Endothelial cell of umbilical vein (primary cell): ENCODE data around the gene SMPX. TPM values are rescaled to one million over a fixed set of nuclear protein-coding genes. Genes with fewer than 3 reads are reported as not detected.

Source experiments
- BruUV-seq: library from RNA; stranded (reverse); fragments of 400-500 nt; replicated peaks from 2 replicates; lab custom pipeline; 2021; lab: Mats Ljungman, UMichigan
- CTCF ChIA-PET: fragments of 300-600, 350-600 bp; sonication (Branson Sonifier 250); formaldehyde crosslinking; loops from one replicate; lab custom pipeline; 2021; ENCODE audit warnings: antibody characterized with exemption, inconsistent platforms; lab: Charles Lee
- POLR2A ChIA-PET: fragments of 300-600, 350-600 bp; sonication (Branson Sonifier 250); formaldehyde crosslinking; loops from one replicate; lab custom pipeline; 2021; ENCODE audit warnings: antibody characterized with exemption, inconsistent platforms; lab: Charles Lee
- DNase-seq: peaks from one replicate; pipeline ENCODE4 v3.0.0-alpha.2; 2011; ENCODE audit warnings: low read depth, low spot score
- FAIRE-seq: peaks from 2 replicates; lab custom pipeline; 2011; peaks lifted over from hg19 to GRCh38; lab: Jason Lieb, UNC
- H2AFZ ChIP-seq: 2 replicates; pipeline ENCODE4 v1.6.0; 2012; ENCODE audit warnings: low read depth, low read length, control low read depth, inconsistent platforms
- H3K27ac ChIP-seq: 2 replicates; pipeline ENCODE4 v1.5.1; 2011; ENCODE audit warnings: low read depth, mild to moderate bottlenecking, control low read depth, low read length, moderate library complexity; ENCODE audit not compliant: insufficient read depth
- H3K27me3 ChIP-seq, 2 experiments: 2 replicates each; pipeline versions ENCODE4 v1.6.0 to v1.6.1; 2011; ENCODE audit warnings: low read length in 2 of 2, mixed read lengths in 1 of 2; ENCODE audit not compliant: control insufficient read depth in 2 of 2, insufficient read depth in 2 of 2
- H3K36me3 ChIP-seq, 2 experiments: 2 replicates in 1 of 2; 3 replicates in 1 of 2; pipeline ENCODE4 v1.5.1; 2011; ENCODE audit warnings: low read length in 2 of 2, mild to moderate bottlenecking in 1 of 2, moderate library complexity in 1 of 2; ENCODE audit not compliant: control insufficient read depth in 2 of 2, insufficient read depth in 2 of 2; ENCODE audit errors: extremely low read depth in 1 of 2
- H3K4me1 ChIP-seq: 3 replicates; pipeline ENCODE4 v1.5.1; 2011; ENCODE audit warnings: mild to moderate bottlenecking, low read length; ENCODE audit not compliant: control insufficient read depth, insufficient read depth; ENCODE audit errors: extremely low read depth
- H3K4me2 ChIP-seq: 2 replicates; pipeline ENCODE4 v1.6.1; 2011; ENCODE audit warnings: low read length, control low read depth, mixed read lengths; ENCODE audit not compliant: insufficient read depth
- H3K4me3 ChIP-seq, 3 experiments: fragments of 200-600 bp in 1 of 3; sonication (generic), shearing (Covaris generic) in 1 of 3; replicated peaks in 1 of 3; 2 replicates each; pipeline ENCODE4 v1.5.1; 2011 to 2016; ENCODE audit warnings: control low read depth in 3 of 3, low read length in 3 of 3, mild to moderate bottlenecking in 2 of 3, inconsistent platforms in 1 of 3, low read depth in 1 of 3, moderate library complexity in 1 of 3; ENCODE audit not compliant: insufficient read depth in 1 of 3
- H3K79me2 ChIP-seq: 2 replicates; pipeline ENCODE4 v1.6.0; 2012; ENCODE audit warnings: low read length, inconsistent platforms; ENCODE audit not compliant: control insufficient read depth, insufficient read depth
- H3K9ac ChIP-seq: replicated peaks from 2 replicates; pipeline ENCODE3; 2011; ENCODE audit warnings: low read length, control low read depth; ENCODE audit not compliant: insufficient read depth; ENCODE audit errors: extremely low read depth
- H3K9me1 ChIP-seq: replicated peaks from 3 replicates; pipeline ENCODE4 v1.6.0; 2011; ENCODE audit warnings: mild to moderate bottlenecking, low read length; ENCODE audit not compliant: control insufficient read depth, insufficient read depth; ENCODE audit errors: extremely low read depth
- H3K9me3 ChIP-seq: replicated peaks from 2 replicates; pipeline ENCODE4 v1.5.1; 2012; ENCODE audit warnings: low read length, inconsistent platforms; ENCODE audit not compliant: control insufficient read depth, insufficient read depth
- H4K20me1 ChIP-seq: replicated peaks from 2 replicates; pipeline ENCODE3; 2011; ENCODE audit warnings: mild to moderate bottlenecking, low read length; ENCODE audit not compliant: control insufficient read depth, insufficient read depth; ENCODE audit errors: extremely low read depth
- CTCF ChIP-seq, 2 donors: IDR thresholded peaks; 1 replicate in 1 of 2; 2 replicates in 1 of 2; pipeline ENCODE4 v1.5.1; 2011; ENCODE audit warnings: low read length in 2 of 2, mild to moderate bottlenecking in 2 of 2, moderate library complexity in 2 of 2, control low read depth in 1 of 2, inconsistent platforms in 1 of 2, low read depth in 1 of 2; ENCODE audit not compliant: insufficient read depth in 1 of 2; ENCODE audit errors: extremely low read depth in 1 of 2
- EZH2 ChIP-seq: IDR thresholded peaks from 2 replicates; pipeline ENCODE4 v1.6.1; 2012; ENCODE audit warnings: borderline replicate concordance, low read depth, mild to moderate bottlenecking, moderate library complexity, low read length, inconsistent platforms; ENCODE audit not compliant: severe bottlenecking
- FOS ChIP-seq: IDR thresholded peaks from 2 replicates; pipeline ENCODE4 v1.6.1; 2011; ENCODE audit warnings: mild to moderate bottlenecking, low read length, moderate library complexity, borderline replicate concordance; ENCODE audit not compliant: insufficient read depth
- GATA2 ChIP-seq: IDR thresholded peaks from 2 replicates; pipeline ENCODE4 v1.7.0; 2011; ENCODE audit warnings: low read depth, mild to moderate bottlenecking, moderate library complexity, mixed read lengths, low read length; ENCODE audit not compliant: insufficient read length, insufficient read depth
- JUN ChIP-seq: IDR thresholded peaks from 2 replicates; pipeline ENCODE4 v1.6.1; 2011; ENCODE audit warnings: borderline replicate concordance, low read depth; ENCODE audit not compliant: insufficient read length, insufficient read depth
- MAX ChIP-seq: IDR thresholded peaks from 2 replicates; pipeline ENCODE4 v1.6.1; 2011; ENCODE audit not compliant: insufficient read depth, insufficient read length
- MYC ChIP-seq: IDR thresholded peaks from one replicate; pipeline ENCODE4 v1.6.1; 2011; ENCODE audit warnings: mild to moderate bottlenecking, low read depth, low read length
- POLR2A ChIP-seq: IDR thresholded peaks from 2 replicates; pipeline ENCODE4 v1.6.1; 2012; ENCODE audit warnings: low read depth, mild to moderate bottlenecking, control low read depth, low read length
- POLR2AphosphoS5 ChIP-seq: IDR thresholded peaks from 2 replicates; pipeline ENCODE4 v1.6.1; 2012; ENCODE audit warnings: low read depth, mild to moderate bottlenecking, control low read depth, low read length, moderate library complexity; ENCODE audit not compliant: insufficient read depth
- dilution Hi-C: fragments of 300-500 bp; cut with MboI; formaldehyde crosslinking; loops from one replicate; pipeline ENCODE4 v1.15.0; 2019; ENCODE audit warnings: low sequenced_read_pairs; ENCODE audit not compliant: extremely low pct_ligation_motif_present
- intact Hi-C: fragments of 100-400 bp; cut with micrococcal nuclease; formaldehyde crosslinking; loops from one replicate; pipeline ENCODE4 v1.10.0; 2022
- polyA plus RNA-seq, 4 experiments: library from polyadenylated mRNA; depleted of rRNA in 3 of 4; stranded (reverse) in 3 of 4; unstranded in 1 of 4; fragments of >200 nt; gene quantifications; 2 replicates each; pipeline versions ENCODE4 v1.2.1 to v1.2.3, GENCODE V29; 2011 to 2012; ENCODE audit warnings: missing spikeins in 1 of 4
- total RNA-seq: library from RNA; stranded (reverse); gene quantifications from 2 replicates; pipeline ENCODE4 v1.2.3, GENCODE V29; 2021

The SMPX gene
- total and polyA plus RNA-seq, 2 donors (not counting 3 experiments of a cell fraction or from before 2014, with no cell fraction given): not detected

GRCh38 chrX:21702725-21703124 lies 55.2 kb downstream of the SMPX start:
- H3K4me2 ChIP-seq: no peak overlapping the region
- no peaks in the 10 kb centered on the region for H4K20me1 ChIP-seq
- no peaks in the 10 kb centered on the region for H3K79me2 ChIP-seq
- no peak for TF ChIP-seq CTCF (IDR thresholded peaks at IDR 0.05; ENCODE audit: extremely low read depth in 1 of 2, insufficient read depth in 1 of 2, low read depth in 1 of 2, low read length in 2 of 2)
- TF ChIP-seq FOS: no peak
- TF ChIP-seq EZH2: no peak
- no peak for TF ChIP-seq MYC
- TF ChIP-seq GATA2: no peak
- no peak for TF ChIP-seq POLR2AphosphoS5
- no peak for TF ChIP-seq POLR2A
- TF ChIP-seq JUN: no peak
- TF ChIP-seq MAX: no peak
- ChIA-PET CTCF (interaction anchor here (1.1 kb wide), 1 partner anchor 222 kb away, joined by 3 read pairs; no protein-coding TSS in a partner anchor), POLR2A (no interaction called here)
- H3K36me3 ChIP-seq: no peaks in the 10 kb centered on the region
- no peaks in the 10 kb centered on the region for H3K27me3 ChIP-seq
- FAIRE-seq (no peak), DNase-seq (no peak)
- H3K4me1 ChIP-seq: no peaks in the 10 kb centered on the region
- H3K4me3 ChIP-seq: no peak overlapping the region
- no peak overlapping the region for H2AFZ ChIP-seq
- no peak overlapping the region for H3K9ac ChIP-seq
- no peaks in the 10 kb centered on the region for H3K9me3 ChIP-seq
- no peaks in the 10 kb centered on the region for H3K9me1 ChIP-seq
- intact Hi-C loops: no loop called here
- no TSS peak for BruUV-seq
- dilution Hi-C loops: no loop called here
- no peak overlapping the region for H3K27ac ChIP-seq
